ENCODE measurements around the gene LILRB2. TPM values are rescaled to one million over a fixed set of nuclear protein-coding genes. Genes with fewer than 3 reads are reported as not detected.
A peak's percentile ranks its signal among the peaks of the same experiment; 100 is the strongest.

The LILRB2 gene
- total RNA-seq, 2 donors from 2014 or later, result not detected

DNA sequence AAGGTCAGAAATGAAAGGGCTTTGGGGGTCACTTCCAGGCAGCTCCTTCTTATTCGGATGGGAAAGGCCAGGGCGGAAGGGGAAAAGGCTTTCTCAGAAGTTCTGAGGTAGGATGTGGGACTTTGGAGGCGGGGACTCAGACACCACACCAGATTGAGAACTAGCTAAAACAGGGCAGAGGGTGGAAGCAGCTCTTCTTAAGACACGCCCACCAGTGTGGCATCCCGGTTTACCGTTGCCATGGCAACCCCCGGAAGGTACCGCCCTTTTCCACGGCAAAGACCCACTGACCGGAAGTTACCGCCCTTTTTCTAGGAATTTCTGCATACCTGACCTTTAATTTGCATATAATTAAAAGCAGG, 35.8 kb upstream of the LILRB2 start:
- peaks cover 30% of the 10 kb centered on the region for H3K27me3 Mint-ChIP-seq (ENCODE audit: low read depth)
- ATAC-seq (replicated peaks in 1 of 2) (no peak), DNase-seq (no peak)

DNA sequence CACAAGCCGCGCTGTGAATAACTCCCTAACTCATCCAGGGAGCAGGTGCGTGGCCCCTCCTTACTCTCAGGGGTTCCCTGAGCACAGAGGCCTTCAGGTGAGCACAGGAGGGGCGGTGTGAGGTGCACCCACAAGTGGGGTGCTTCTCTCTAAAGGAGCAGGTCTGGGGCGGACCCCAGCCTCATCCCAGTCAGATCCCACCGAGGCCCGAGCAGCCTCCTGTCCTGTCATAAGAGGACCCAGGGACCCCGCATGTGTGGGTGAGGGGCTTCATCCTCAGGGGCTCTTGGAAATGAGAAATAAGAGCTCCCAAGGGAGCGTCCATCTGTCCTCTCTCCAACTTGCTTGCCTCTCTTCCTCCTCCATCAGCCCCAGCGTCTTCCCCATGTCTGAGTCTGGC, 35.0 kb upstream of the LILRB2 start:
- DNase-seq (no peak), ATAC-seq (replicated peaks in 1 of 2) (no peak)
- Mint-ChIP-seq H3K36me3 (ENCODE audit: insufficient read depth in 2 of 2) (no peaks in the 10 kb centered on the region), H3K4me3 (no peak overlapping the region), H3K4me1 (ENCODE audit: low read depth) (peaks cover 5% of the 10 kb centered on the region), H3K9me3 (no peaks in the 10 kb centered on the region), H3K27ac (no peak overlapping the region), H3K27me3 (ENCODE audit: low read depth) (peaks cover 27% of the 10 kb centered on the region)

More for the DNA sequence above, 35.8 kb upstream of the LILRB2 start:
- Mint-ChIP-seq H3K4me3 (no peak overlapping the region), H3K27ac (no peak overlapping the region), H3K4me1 (ENCODE audit: low read depth) (peaks cover 5% of the 10 kb centered on the region), H3K9me3 (no peaks in the 10 kb centered on the region), H3K36me3 (ENCODE audit: insufficient read depth in 2 of 2) (no peaks in the 10 kb centered on the region)

DNA sequence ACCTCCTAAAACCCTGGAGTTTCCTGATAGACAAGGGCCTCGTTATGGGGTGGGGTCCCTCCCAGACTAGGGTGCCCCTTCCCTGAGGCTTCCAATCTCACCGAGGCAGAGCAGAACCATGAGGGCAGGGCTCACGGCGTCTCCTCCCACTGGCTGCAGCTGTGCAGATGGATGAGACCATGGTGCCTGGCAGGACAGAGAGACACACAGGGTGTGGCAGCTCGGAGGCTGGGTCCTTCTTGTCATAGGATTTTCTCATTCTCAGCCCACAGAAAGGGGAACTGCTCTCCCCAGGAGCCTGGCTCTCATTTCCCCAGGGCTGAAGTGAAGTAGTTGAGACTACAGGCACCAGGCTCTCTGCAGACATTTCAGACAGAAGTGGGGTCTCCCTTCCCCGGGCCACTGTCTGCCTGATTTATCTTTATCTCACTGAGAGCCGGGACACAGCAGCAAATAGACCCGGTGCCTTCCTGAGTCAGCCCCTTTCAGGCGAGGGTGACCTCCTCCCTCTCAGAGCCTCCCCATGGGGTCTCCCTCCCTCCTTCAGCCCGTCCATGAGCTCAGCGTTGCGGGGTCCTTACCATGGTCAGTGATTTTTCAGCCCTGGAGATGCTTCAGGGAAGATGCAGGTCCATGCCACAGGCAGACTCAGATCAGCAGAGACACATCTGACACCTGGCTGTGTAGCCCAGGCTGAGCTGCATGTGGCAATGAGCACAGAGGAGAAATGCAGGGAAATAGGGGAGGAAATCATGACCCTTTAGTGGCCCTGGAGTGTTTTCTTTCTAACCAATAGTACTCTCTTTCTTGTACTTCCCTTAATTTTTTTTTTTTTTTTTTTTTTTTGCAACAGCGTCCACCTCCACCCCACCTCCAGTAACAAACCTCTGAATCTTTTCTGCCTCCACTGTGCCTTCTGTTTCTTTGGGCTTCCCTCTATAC, 31.8 kb upstream of the LILRB2 start, which contains the start of gene LILRA5:
Gene LILRA5 (minus strand): TSS at position 731 of the 942 bp plus-strand sequence. CDS start 147 bp downstream, at position 584.
- H3K4me3 Mint-ChIP-seq, result no peak within 1 kb of the TSS
- no peaks in the 10 kb centered on the region for H3K9me3 Mint-ChIP-seq
- H3K27me3 Mint-ChIP-seq (ENCODE audit: low read depth), result peaks cover 20% of the 10 kb centered on the region
- H3K36me3 Mint-ChIP-seq (ENCODE audit: insufficient read depth in 2 of 2), result no peaks in the 10 kb centered on the region
- H3K4me1 Mint-ChIP-seq (ENCODE audit: low read depth), result no peaks in the 10 kb centered on the region
- no peak for ATAC-seq (replicated peaks in 1 of 2)
- DNase-seq, result no peak
- no peak within 1 kb of the TSS for H3K27ac Mint-ChIP-seq

DNA sequence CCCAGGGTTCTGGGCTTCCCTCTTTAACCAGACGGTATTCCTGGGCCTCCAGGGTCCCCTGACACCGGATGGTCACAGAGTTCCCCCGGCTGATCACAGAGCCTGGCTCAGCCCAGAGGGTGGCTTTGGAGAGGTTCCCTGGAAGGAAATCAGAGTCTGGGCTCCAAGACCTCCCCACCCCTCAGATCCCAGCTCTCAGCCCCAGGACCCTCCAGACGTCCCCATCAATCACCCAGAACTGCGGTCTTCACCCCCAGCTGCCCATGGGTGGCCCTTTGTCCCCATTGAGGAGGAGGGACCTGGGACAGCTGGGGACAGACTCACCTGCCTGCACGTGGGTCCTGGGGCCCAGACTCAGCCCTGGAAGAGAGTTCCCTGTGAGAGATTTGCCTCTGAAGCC, 31.1 kb upstream of the LILRB2 start:
- DNase-seq (no peak), ATAC-seq (replicated peaks in 1 of 2) (no peak)
- no peaks in the 10 kb centered on the region for H3K4me1 Mint-ChIP-seq (ENCODE audit: low read depth)
- no peak overlapping the region for H3K4me3 Mint-ChIP-seq
- no peaks in the 10 kb centered on the region for H3K9me3 Mint-ChIP-seq
- H3K27ac Mint-ChIP-seq, result no peak overlapping the region
- peaks cover 20% of the 10 kb centered on the region for H3K27me3 Mint-ChIP-seq (ENCODE audit: low read depth)
- no peaks in the 10 kb centered on the region for H3K36me3 Mint-ChIP-seq (ENCODE audit: insufficient read depth in 2 of 2)

DNA sequence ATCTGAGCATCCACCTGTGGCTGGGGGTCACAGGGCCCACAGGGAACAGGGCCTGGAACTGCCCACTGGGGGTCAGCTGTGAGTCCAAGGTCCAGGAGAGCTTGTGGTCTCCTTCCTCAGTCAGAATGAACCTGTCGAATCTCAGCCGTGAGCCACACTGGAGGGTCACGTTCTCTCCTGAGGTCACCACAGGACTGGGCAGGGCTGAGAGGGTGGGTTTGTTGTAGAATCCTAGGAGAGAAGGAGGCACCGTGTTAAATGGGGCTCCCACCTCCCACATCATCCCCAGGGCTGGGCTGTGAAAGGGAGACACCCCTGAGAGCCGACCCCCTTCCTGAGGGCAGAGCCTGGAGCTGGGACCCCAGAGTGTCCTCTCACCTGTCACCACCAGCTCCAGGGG, 30.6 kb upstream of the LILRB2 start:
- ATAC-seq (replicated peaks in 1 of 2), result no peak
- H3K9me3 Mint-ChIP-seq, result no peaks in the 10 kb centered on the region
- H3K27me3 Mint-ChIP-seq (ENCODE audit: low read depth), result peaks cover 20% of the 10 kb centered on the region
- no peak for DNase-seq
- H3K36me3 Mint-ChIP-seq (ENCODE audit: insufficient read depth in 2 of 2), result no peaks in the 10 kb centered on the region
- no peaks in the 10 kb centered on the region for H3K4me1 Mint-ChIP-seq (ENCODE audit: low read depth)
- no peak overlapping the region for H3K4me3 Mint-ChIP-seq
- no peak overlapping the region for H3K27ac Mint-ChIP-seq

DNA sequence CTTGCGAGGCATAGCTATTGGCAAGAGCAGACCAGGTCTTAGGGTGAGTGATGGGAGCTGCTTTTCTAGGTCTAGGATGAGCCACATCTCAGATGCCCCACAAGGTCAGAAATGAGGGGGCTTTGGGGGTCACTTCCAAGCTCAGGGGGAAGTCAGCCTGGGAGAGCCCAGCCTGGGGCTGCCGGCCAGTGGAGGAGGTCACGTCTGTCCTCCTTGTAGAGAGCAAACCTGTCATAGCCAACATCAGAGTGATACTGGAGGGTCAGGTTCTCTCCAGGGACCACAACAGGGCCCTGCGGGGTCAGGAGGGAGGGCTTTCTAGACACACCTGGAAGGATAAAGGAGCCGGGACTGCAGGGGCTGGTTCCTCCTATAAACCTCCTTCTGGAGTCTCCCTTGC, 29.6 kb upstream of the LILRB2 start:
- DNase-seq, result no peak
- ATAC-seq (replicated peaks in 1 of 2), result no peak
- Mint-ChIP-seq H3K36me3 (ENCODE audit: insufficient read depth in 2 of 2) (no peaks in the 10 kb centered on the region), H3K4me1 (ENCODE audit: low read depth) (no peaks in the 10 kb centered on the region), H3K27me3 (ENCODE audit: low read depth) (peaks cover 13% of the 10 kb centered on the region), H3K9me3 (no peaks in the 10 kb centered on the region), H3K4me3 (no peak overlapping the region), H3K27ac (no peak overlapping the region)

DNA sequence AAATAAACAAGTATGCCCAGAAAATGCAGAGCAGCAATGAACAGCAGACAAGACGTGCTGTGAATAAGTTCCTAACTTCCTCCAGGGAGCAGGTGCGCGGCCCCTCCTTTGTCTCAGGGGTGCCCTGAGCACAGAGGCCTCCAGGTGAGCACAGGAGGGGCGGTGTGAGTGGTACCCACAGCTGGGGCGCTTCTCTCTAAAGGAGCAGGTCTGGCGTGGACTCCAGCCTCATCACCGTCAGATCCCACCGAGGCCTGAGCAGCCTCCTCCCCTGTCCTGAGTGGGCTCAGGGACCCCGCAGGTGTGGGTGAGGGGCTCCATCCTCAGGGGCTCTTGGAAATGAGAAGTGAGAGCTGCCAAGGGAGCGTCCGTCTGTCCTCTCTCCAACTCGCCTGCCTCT, 28.9 kb upstream of the LILRB2 start:
- Mint-ChIP-seq H3K27ac (no peak overlapping the region), H3K4me1 (ENCODE audit: low read depth) (peaks cover 1% of the 10 kb centered on the region), H3K36me3 (ENCODE audit: insufficient read depth in 2 of 2) (no peaks in the 10 kb centered on the region), H3K4me3 (no peak overlapping the region), H3K9me3 (no peaks in the 10 kb centered on the region), H3K27me3 (ENCODE audit: low read depth) (peaks cover 13% of the 10 kb centered on the region)
- no peak for DNase-seq
- ATAC-seq (replicated peaks in 1 of 2), result no peak

DNA sequence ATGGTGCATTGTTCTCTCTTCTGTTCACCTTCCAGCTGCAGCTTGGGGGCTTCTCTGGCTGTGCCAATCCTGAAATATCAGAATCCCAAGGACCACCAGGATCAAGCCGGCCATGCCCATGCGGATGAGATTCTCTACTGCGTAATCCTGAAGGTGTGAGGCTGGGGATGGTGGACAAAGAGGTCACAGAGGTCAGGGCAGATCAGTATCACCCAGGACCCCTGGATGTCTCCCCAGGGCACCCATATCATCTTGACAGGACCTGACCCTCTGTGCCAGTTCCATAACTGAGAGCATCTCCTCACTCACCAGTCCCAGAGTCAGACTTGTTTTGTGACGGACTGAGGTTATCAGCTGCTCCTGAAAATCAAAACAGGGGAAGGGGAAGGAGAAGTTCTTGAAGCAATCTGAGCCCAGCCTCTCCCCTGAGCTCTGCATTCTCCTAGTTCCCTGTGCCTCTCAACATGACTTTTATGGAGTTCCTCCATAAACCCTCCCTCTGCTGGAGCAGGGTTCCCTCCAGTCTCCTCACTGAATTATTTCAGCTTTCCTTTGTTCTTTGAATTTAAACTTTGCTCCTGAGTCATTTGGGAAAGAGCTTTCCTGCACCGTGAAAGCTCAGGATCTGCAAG, 26.6 kb upstream of the LILRB2 start:
- peaks cover 15% of the 10 kb centered on the region for H3K27me3 Mint-ChIP-seq (ENCODE audit: low read depth)
- ATAC-seq (replicated peaks in 1 of 2) (no peak), DNase-seq (no peak)
- H3K27ac Mint-ChIP-seq, result no peak overlapping the region
- peaks cover 6% of the 10 kb centered on the region for H3K4me1 Mint-ChIP-seq (ENCODE audit: low read depth)
- no peaks in the 10 kb centered on the region for H3K9me3 Mint-ChIP-seq
- H3K4me3 Mint-ChIP-seq, result no peak overlapping the region
- no peaks in the 10 kb centered on the region for H3K36me3 Mint-ChIP-seq (ENCODE audit: insufficient read depth in 2 of 2)

DNA sequence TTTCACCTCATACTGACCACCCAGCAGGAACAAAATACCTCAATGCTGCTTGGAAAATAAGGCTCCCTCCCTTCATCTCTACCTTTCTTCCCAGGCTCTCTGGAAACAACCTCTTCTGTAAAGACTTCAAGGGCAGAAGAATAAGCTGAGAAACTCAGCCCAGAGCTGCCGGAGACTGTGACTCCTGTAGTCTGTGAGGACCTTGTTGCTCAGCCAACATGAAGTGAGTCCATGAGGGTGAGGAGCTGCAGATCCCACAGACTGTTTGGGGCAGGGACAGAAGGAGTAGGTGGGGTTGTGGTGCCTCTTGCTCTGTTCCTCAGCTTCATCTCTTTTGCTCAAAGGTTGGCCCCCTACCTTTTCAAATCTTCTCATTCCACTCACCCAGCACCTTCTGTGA, 24.2 kb upstream of the LILRB2 start:
- H3K4me1 Mint-ChIP-seq (ENCODE audit: low read depth), result peaks cover 6% of the 10 kb centered on the region
- H3K27ac Mint-ChIP-seq, result no peak overlapping the region
- H3K36me3 Mint-ChIP-seq (ENCODE audit: insufficient read depth in 2 of 2), result no peaks in the 10 kb centered on the region
- H3K4me3 Mint-ChIP-seq, result no peak overlapping the region
- peaks cover 8% of the 10 kb centered on the region for H3K27me3 Mint-ChIP-seq (ENCODE audit: low read depth)
- ATAC-seq (replicated peaks in 1 of 2) (no peak), DNase-seq (no peak)
- no peaks in the 10 kb centered on the region for H3K9me3 Mint-ChIP-seq

DNA sequence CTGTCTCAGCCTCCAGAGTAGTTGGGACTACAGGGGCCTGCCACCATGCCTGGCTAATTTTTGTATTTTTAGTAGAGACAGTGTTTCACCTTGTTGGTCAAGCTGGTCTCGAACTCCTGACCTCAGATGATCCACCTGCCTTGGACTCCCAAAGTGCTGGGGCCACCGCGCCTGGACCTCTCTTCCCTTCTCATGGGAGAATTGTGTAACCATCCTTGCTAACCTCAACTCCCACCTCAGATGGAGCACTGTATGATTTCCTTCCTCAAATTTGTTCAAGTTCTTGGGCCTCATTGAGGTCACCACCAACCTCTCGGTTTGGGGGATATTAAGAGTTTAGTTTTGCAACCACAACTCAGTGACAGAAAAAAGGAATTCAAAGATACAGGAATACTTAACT, 21.3 kb upstream of the LILRB2 start:
- no peaks in the 10 kb centered on the region for H3K9me3 Mint-ChIP-seq
- H3K27ac Mint-ChIP-seq, result peak overlapping the region; percentile 54
- no peak for ATAC-seq (replicated peaks in 1 of 2)

DNA sequence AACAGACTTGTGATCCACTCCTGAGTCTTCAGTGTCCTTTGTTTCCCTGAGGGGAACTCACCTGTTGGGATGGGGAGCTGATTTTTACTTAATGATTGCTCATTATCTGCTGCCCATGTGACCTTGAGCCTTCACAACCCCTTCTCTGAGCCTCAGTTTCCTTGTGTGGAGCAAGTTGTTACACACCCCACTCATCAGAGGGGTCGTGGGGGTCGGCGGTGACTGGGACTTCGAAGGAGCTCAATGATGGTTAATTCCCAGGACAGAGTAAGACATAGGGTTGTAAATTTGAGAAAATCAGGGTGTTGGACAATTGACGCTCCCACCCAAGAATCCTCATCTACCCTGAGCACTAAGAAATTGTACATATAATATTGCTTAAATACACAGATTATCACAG, 18.6 kb upstream of the LILRB2 start:
- ATAC-seq (replicated peaks in 1 of 2), result no peak
- Mint-ChIP-seq H3K9me3 (no peaks in the 10 kb centered on the region), H3K4me1 (ENCODE audit: low read depth) (peaks cover 2% of the 10 kb centered on the region), H3K27ac (no peak overlapping the region), H3K36me3 (ENCODE audit: insufficient read depth in 2 of 2) (no peaks in the 10 kb centered on the region), H3K4me3 (no peak overlapping the region), H3K27me3 (ENCODE audit: low read depth) (peaks cover 9% of the 10 kb centered on the region)
- no peak for DNase-seq

More for the DNA sequence above, 21.3 kb upstream of the LILRB2 start:
- H3K27me3 Mint-ChIP-seq (ENCODE audit: low read depth), result peaks cover 6% of the 10 kb centered on the region
- H3K4me1 Mint-ChIP-seq (ENCODE audit: low read depth), result peaks cover 6% of the 10 kb centered on the region
- DNase-seq, result no peak
- H3K36me3 Mint-ChIP-seq (ENCODE audit: insufficient read depth in 2 of 2), result no peaks in the 10 kb centered on the region
- H3K4me3 Mint-ChIP-seq, result no peak overlapping the region

DNA sequence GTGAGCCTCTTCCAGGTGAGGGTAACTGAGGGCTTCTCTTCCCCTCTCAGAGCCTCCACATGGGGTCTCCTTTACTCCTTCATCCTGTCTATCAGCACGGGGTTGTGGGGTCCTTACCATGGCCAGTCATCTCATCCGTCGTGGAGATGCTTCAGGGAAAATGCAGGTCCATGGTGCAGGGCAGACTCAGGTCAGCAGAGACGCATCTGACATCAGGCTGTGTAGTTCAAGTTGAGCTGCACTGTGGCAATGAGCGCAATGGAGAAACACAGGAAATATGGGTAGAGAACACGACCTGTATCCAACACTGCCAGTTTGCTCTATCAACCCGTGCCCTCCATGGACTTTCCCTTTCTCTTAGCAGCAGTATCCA, 18.2 kb upstream of the LILRB2 start:
- Mint-ChIP-seq H3K9me3 (peaks cover 0 to 1% of the 10 kb centered on the region in 2 donors), H3K36me3 (ENCODE audit: insufficient read depth in 2 of 2) (peaks cover 0 to 2% of the 10 kb centered on the region in 2 donors), H3K4me3 (no peak overlapping the region), H3K27me3 (ENCODE audit: low read depth) (peaks cover 13% of the 10 kb centered on the region), H3K27ac (no peak overlapping the region), H3K4me1 (ENCODE audit: low read depth) (no peaks in the 10 kb centered on the region)
- DNase-seq (no peak), ATAC-seq (replicated peaks in 1 of 2) (no peak)

DNA sequence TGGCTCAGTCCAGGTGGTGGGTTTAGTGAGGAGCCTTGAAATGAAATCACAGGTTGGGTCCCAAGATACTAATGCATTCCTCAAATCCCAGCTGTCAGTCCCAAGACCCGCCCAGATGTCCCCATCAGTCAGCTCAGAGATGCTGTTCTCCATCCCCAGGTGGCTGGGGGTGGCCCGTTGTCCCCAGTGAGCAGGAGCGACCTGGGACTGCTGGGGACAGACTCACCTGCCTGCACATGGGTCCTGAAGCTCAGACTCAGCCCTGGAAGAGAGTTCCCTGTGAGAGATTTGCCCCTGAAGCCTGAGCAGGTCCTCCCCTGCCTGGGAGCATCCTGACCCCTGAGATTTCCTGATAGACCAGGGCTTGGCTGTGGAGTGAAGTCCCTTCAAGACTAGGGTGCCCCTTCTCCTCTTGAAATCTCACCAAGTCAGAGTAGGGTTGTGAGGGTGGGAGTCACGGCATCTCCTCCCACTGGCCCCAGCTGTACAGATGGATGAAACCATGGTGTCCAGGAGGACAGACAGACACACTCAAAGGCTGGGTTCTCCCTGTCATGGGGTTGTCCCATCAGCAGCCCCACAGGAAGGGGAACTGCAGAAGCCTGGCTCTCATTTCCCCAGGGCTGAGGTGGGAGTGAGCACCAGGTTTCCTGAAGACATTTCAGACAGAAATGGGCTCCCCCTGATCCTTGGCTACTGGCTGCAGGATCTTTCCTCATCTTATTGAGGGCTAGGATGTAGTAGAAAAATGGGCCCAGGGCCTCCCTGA, 17.6 kb upstream of the LILRB2 start:
- ATAC-seq (replicated peaks in 1 of 2) (no peak), DNase-seq (no peak)
- H3K36me3 Mint-ChIP-seq (ENCODE audit: insufficient read depth in 2 of 2), result peaks cover 0 to 2% of the 10 kb centered on the region in 2 donors
- H3K4me1 Mint-ChIP-seq (ENCODE audit: low read depth), result no peaks in the 10 kb centered on the region
- no peak overlapping the region for H3K4me3 Mint-ChIP-seq
- H3K27ac Mint-ChIP-seq, result no peak overlapping the region
- H3K27me3 Mint-ChIP-seq (ENCODE audit: low read depth), result peaks cover 18% of the 10 kb centered on the region
- peaks cover 0 to 1% of the 10 kb centered on the region in 2 donors for H3K9me3 Mint-ChIP-seq

All from activated T-cell treated with anti-CD3 and anti-CD28 coated beads, Interleukin-2, amount 50 U/mL, for 72 hours (primary cell).